ENCODE data around the gene ZBP1.

The ZBP1 gene

GRCh38 chr20:57620274-57620990 is at the start of gene ZBP1:
Gene ZBP1 (minus strand): TSS chr20:57620426. CDS start chr20:57620295, 131 bp downstream.
- no peak for DNase-seq

GRCh38 chr20:57669632-57670031 is 49.4 kb upstream of the ZBP1 start:
- DNase-seq = no peak

GRCh38 chr20:57667924-57668782 is 47.9 kb upstream of the ZBP1 start:
- no peak for DNase-seq

GRCh38 chr20:57667388-57667787 is 47.2 kb upstream of the ZBP1 start:
- no peak for DNase-seq

GRCh38 chr20:57666834-57667157 is 46.6 kb upstream of the ZBP1 start:
- DNase-seq = no peak

- no peak for DNase-seq
Measured at GRCh38 chr20:57666106-57666833, 46.0 kb upstream of the ZBP1 start.

- no peak for DNase-seq
Measured at GRCh38 chr20:57665589-57665971, 45.4 kb upstream of the ZBP1 start.

GRCh38 chr20:57664924-57665588 is 44.8 kb upstream of the ZBP1 start:
- DNase-seq = no peak

GRCh38 chr20:57664476-57664875 is 44.2 kb upstream of the ZBP1 start:
- no peak for DNase-seq

- no peak for DNase-seq
Measured at GRCh38 chr20:57663681-57664451, 43.6 kb upstream of the ZBP1 start.

- DNase-seq = no peak
Measured at GRCh38 chr20:57663241-57663640, 43.0 kb upstream of the ZBP1 start.

GRCh38 chr20:57662456-57663240 is 42.4 kb upstream of the ZBP1 start:
- DNase-seq = no peak

- no peak for DNase-seq
Measured at GRCh38 chr20:57661746-57662455, 41.7 kb upstream of the ZBP1 start.

GRCh38 chr20:57660922-57661745 is 40.9 kb upstream of the ZBP1 start:
- DNase-seq = no peak

- DNase-seq = no peak
Measured at GRCh38 chr20:57660181-57660921, 40.1 kb upstream of the ZBP1 start.

- DNase-seq = no peak
Measured at GRCh38 chr20:57659517-57660180, 39.4 kb upstream of the ZBP1 start.

GRCh38 chr20:57658833-57659516 is 38.7 kb upstream of the ZBP1 start:
- no peak for DNase-seq

- DNase-seq = peak; percentile 42
Measured at GRCh38 chr20:57658447-57658832, 38.2 kb upstream of the ZBP1 start.

All from NCI-H526 treated with DMSO at 0.1 percent for 48 hours (cell line).